Retinal pigment epithelial cell (primary cell): ENCODE results near the gene CDC16.

Experiments used
- DNase-seq: peaks from one replicate; pipeline ENCODE4 v3.0.0-alpha.2; 2010; ENCODE audit warnings: low read depth
- H3K4me3 ChIP-seq: 2 replicates; pipeline ENCODE4 v1.5.1; 2011; ENCODE audit warnings: mild to moderate bottlenecking, low read length, control low read depth, moderate library complexity
- TF ChIP-seq, protein P1 (sequence below): conservative IDR thresholded peaks from 2 replicates; pipeline ENCODE4 v1.5.1; 2011; ENCODE audit warnings: low read depth, low read length, control low read depth, inconsistent platforms

Gene CDC16

GRCh38 chr13:114296902-114297301 is 62.2 kb downstream of the CDC16 start:
- TF ChIP-seq, protein P1, sequence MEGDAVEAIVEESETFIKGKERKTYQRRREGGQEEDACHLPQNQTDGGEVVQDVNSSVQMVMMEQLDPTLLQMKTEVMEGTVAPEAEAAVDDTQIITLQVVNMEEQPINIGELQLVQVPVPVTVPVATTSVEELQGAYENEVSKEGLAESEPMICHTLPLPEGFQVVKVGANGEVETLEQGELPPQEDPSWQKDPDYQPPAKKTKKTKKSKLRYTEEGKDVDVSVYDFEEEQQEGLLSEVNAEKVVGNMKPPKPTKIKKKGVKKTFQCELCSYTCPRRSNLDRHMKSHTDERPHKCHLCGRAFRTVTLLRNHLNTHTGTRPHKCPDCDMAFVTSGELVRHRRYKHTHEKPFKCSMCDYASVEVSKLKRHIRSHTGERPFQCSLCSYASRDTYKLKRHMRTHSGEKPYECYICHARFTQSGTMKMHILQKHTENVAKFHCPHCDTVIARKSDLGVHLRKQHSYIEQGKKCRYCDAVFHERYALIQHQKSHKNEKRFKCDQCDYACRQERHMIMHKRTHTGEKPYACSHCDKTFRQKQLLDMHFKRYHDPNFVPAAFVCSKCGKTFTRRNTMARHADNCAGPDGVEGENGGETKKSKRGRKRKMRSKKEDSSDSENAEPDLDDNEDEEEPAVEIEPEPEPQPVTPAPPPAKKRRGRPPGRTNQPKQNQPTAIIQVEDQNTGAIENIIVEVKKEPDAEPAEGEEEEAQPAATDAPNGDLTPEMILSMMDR: no peak
- H3K4me3 ChIP-seq: no peak overlapping the region
- DNase-seq: no peak

DNA sequence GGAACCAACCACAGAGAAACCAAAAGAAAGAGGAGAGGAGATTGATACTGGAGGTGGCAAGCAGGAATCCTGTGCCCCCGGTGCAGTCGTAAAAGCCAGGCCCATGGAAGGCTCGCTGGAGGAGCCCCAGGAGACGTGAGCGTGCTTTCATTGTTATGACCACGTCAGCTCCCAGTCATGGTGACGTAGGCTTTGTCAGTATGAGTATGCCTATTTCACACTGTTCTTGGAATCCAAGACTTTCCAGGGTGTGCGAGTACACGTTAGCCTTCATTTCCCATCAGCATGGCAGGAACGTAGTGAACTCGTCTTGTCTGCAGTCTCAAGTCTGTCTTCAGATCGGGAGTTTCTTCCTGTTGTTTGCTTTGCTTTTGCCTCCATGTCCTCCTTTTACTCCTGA is 64.2 kb downstream of the CDC16 start:
- no peak for DNase-seq
- TF ChIP-seq, protein P1: no peak
- no peak overlapping the region for H3K4me3 ChIP-seq

DNA sequence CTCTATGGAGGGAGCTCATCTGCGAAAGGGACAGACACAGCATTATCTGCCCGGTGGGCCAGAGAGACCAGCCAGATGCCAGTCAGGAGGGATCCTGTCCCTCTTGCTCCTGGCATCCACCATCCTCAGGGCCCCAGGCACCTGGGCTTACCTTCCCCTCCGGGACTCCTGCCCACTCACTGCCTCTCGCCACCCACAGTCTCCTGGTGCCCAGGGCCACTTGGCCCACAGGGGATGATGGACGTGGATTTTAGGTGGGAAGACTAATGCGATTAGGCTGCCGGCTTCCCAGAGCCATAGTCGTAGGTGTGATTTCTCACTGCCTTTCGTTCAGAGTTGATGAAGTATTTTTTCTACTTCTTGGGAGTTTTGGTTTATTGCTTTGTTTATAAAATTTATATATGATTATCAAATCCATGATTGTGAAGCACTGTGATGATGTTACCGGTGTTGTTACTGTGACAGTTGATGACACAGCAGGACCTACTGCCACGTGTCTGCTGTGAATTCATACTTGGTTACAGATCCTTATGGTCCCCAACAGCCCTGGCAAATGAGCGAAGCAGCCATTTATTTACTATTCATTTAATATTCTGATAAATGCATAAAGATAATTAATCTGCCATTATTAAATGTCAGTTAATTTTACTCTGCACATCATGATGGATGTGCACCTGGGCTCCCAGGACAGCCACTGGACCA is 65.1 kb downstream of the CDC16 start:
- no peak for DNase-seq
- H3K4me3 ChIP-seq: no peak overlapping the region
- TF ChIP-seq, protein P1: no peak

DNA sequence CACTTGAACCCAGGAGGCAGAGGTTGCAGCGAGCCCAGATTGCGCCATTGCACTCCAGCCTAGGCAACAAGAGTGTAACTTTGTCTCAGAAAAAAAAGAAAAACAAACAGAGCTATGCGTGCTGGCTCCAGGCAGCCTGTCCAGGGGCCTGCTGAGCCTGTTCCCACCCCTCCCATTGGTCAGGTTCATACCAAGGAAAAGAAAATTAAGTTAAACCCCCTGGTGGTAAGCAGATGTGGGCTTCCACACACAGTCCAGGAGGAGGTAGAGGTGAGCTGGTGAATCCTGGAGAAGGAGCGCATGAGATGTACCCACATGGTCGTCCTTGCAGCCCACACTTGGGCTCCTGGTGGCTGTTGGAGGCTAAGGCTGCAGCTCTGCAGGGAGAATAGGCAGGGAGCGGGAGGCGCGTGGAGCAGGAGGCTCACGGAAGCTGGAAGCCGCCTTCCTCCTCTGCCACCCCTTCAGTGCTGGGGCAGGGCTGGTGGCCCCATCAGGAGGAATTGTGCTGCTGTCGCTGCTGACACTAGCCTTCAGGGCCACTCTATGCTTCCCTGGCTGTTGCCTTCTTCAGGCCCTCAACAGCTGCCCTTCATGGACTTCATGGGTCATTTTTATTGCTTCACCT is 69.1 kb downstream of the CDC16 start:
- H3K4me3 ChIP-seq: no peak overlapping the region
- TF ChIP-seq, protein P1: no peak
- no peak for DNase-seq

- TF ChIP-seq, protein P1: no peak
- no peak overlapping the region for H3K4me3 ChIP-seq
- DNase-seq: no peak
Observed at GRCh38 chr13:114304346-114305034, 69.8 kb downstream of the CDC16 start.

DNA sequence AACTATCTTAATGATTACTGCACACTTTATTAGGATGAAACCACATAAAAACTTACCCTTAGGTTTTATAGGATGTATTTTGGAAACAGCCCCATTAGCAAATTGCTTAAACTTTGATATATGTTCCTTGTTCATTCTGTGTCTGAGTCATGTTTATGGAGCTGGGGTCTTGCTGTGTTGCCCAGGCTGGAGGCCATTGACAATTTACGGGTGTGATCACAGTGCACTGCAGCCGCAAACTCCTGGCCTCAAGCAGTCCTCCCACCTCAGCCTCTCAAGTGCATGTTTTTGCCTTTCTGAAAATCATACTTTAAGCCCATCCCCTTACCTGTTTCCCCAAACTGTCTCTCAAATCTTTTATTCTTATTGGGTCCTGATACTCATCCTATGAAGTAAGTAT is 74.4 kb downstream of the CDC16 start:
- H3K4me3 ChIP-seq: no peak overlapping the region
- TF ChIP-seq, protein P1: no peak
- DNase-seq: no peak
